ENCODE data around the gene DHRS9.
"Not testable (repeated sequence)": the region's sequence is repeated elsewhere in the genome, so short reads cannot be mapped to it uniquely, and the experiment has no call there.

The DHRS9 gene

DNA sequence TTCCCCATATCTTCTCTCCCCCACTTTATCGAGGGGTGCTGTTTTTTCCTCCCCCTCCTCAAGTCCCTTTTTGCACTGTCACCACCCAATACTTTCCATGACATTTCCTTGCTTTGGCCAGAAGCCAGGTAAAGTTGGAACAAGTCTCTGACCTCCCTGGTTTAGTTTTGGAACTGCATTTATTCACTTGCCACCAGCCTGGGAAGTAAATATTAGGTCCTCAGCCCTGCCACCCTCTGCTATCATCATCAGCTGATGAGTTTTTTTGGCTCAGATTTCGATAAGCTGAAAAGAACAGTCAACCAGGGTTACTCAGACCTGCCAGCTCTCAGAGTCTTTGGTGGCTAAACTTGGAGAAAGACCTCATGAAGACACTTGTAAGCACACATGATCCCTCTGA, 47.0 kb downstream of the DHRS9 start:
- in situ Hi-C loops (cut with HindIII; ENCODE audit: low pct_ligation_motif_present, low pct_unique_long_range_greater_than_20kb, low sequenced_read_pairs) = no loop called here
- DNase-seq = no peak

GRCh38 chr2:169116993-169117392, 47.6 kb downstream of the DHRS9 start:
- in situ Hi-C loops (cut with HindIII; ENCODE audit: low pct_ligation_motif_present, low pct_unique_long_range_greater_than_20kb, low sequenced_read_pairs) = no loop called here
- no peak for DNase-seq

DNA sequence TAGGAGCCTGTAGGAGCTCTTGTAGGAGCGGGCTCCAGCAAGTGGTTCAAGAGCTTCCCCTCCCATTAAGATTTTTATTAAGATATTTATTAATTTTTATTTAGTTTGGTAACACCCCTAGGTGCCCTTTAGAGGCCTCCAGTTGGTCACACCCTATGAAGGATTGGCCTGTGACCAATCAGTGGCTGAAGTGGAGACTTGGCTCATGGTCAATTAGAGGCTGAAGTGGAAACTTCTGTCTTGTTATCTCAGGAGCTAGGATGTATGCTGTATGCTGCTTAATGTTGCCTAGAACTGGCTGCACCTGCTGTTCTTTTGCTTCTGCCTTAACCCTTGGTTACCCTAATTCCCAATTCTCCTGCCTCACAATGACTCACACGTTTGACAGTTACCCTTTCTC, 48.7 kb downstream of the DHRS9 start:
- in situ Hi-C loops (cut with HindIII; ENCODE audit: low pct_ligation_motif_present, low pct_unique_long_range_greater_than_20kb, low sequenced_read_pairs) = no loop called here
- DNase-seq = no peak

GRCh38 chr2:169119123-169119760, 49.9 kb downstream of the DHRS9 start:
- in situ Hi-C loops (cut with HindIII; ENCODE audit: low pct_ligation_motif_present, low pct_unique_long_range_greater_than_20kb, low sequenced_read_pairs) = no loop called here
- DNase-seq = no peak

- DNase-seq = no peak
- in situ Hi-C loops (cut with HindIII; ENCODE audit: low pct_ligation_motif_present, low pct_unique_long_range_greater_than_20kb, low sequenced_read_pairs) = no loop called here
Observed at GRCh38 chr2:169119851-169120250, 50.5 kb downstream of the DHRS9 start.

DNA sequence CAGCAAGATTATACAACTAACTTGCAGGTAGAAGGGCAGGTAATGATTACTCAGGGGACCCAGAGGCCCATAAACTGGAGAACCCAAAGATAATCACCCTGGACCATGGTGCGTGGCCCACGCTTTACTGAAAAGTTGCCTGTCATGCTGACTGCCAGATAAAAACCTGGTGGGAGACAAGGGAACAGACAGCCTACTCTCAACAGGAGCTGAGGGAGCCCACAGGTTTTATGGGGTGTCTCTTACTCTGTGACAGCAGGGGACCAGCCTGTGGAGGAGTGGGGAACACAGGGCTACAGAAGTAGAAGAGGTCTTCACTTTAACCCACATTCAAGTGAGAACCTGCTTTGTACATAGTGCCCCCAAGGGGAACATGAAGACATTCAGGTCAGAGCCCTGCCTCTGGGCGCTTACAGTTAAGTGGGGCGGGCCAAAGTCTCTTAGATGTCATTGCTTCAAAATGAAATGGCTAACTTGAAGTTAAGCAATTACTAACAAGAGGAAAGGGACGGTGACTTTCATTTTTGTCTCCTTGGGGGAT, 60.4 kb downstream of the DHRS9 start:
- no peak for DNase-seq
- in situ Hi-C loops (cut with HindIII; ENCODE audit: low pct_ligation_motif_present, low pct_unique_long_range_greater_than_20kb, low sequenced_read_pairs) = no loop called here

DNA sequence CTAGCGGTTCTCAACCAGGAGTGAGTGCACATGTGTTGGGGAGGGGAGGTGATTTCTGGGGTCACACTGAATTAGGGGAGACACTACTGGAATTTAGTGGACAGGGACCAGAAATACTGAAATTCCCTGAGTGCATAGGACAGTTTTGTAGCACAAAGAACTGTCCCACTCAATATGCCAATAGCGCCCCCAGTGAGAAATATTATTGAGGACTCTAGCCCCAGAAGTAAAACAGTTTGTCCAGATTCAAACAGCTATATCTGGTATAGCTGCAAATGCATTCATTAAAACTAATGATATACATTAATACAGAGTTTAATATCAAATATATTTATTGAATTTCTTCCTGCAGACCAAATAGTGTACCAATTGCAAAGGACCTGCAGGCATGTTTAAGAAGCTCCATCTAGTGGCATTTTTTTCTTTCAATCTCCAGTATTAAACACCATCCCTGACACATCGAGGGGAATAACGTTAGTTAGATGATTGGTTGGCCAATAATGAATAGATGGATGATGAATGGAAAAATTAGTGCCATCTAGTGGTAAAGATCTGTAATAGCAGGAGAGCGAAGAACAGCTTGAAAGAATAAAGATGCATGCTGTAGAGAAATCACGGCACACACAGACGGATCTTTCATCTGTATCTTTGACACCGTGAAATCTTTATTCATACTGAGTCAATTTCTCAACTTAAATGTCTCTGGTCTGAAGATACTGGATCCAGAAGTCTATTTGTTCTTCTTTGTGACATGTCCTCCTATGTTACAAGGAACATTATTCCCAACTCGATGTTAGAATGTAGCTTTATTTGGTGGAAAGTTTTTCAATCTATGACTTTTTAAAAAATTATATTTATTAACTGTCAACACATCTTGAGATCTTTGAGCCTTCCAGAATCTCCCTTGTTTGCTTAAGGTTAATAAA, 62.5 kb downstream of the DHRS9 start:
- in situ Hi-C loops (cut with HindIII; ENCODE audit: low pct_ligation_motif_present, low pct_unique_long_range_greater_than_20kb, low sequenced_read_pairs) = no loop called here
- peak; percentile 65 for DNase-seq

DNA sequence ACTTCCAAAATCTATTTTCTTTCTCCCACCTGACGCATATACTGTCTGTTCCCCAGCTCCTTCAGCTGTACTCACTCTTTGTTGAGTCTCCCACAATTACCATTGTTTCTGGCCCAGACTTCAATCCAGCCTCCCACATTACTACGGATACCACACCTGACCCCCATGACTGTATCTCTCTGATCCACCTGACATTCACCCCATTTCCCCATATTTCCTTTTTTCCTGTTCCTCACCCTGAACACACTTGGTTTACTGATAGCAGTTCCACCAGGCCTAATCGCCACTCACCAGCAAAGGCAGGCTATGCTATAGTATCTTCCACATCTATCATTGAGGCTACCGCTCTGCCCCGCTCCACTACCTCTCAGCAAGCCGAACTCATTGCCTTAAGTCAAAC, 64.9 kb downstream of the DHRS9 start:
- DNase-seq; in situ Hi-C loops (cut with HindIII; ENCODE audit: low pct_ligation_motif_present, low pct_unique_long_range_greater_than_20kb, low sequenced_read_pairs): not testable (repeated sequence)

DNA sequence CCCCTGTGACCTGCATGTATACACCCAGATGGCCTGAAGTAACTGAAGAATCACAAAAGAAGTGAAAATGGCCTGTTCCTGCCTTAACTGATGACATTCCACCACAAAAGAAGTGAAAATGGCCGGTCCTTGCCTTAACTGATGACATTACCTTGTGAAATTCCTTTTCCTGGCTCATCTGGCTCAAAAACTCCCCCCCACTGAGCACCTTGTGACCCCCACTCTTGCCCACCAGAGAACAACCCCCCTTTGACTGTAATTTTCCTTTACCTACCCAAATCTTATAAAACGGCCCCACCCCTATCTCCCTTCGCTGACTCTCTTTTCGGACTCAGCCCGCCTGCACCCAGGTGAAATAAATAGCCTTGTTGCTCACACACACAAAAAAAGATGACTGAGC, 67.1 kb downstream of the DHRS9 start:
- in situ Hi-C loops (cut with HindIII; ENCODE audit: low pct_ligation_motif_present, low pct_unique_long_range_greater_than_20kb, low sequenced_read_pairs); DNase-seq: not testable (repeated sequence)

- in situ Hi-C loops (cut with HindIII; ENCODE audit: low pct_ligation_motif_present, low pct_unique_long_range_greater_than_20kb, low sequenced_read_pairs) = no loop called here
- no peak for DNase-seq
Observed at GRCh38 chr2:169136885-169137534, 67.6 kb downstream of the DHRS9 start.

GRCh38 chr2:169137924-169138323, 68.6 kb downstream of the DHRS9 start:
- in situ Hi-C loops (cut with HindIII; ENCODE audit: low pct_ligation_motif_present, low pct_unique_long_range_greater_than_20kb, low sequenced_read_pairs) = no loop called here
- DNase-seq = no peak

GRCh38 chr2:169139145-169139544, 69.8 kb downstream of the DHRS9 start:
- DNase-seq = no peak
- in situ Hi-C loops (cut with HindIII; ENCODE audit: low pct_ligation_motif_present, low pct_unique_long_range_greater_than_20kb, low sequenced_read_pairs) = no loop called here

DNA sequence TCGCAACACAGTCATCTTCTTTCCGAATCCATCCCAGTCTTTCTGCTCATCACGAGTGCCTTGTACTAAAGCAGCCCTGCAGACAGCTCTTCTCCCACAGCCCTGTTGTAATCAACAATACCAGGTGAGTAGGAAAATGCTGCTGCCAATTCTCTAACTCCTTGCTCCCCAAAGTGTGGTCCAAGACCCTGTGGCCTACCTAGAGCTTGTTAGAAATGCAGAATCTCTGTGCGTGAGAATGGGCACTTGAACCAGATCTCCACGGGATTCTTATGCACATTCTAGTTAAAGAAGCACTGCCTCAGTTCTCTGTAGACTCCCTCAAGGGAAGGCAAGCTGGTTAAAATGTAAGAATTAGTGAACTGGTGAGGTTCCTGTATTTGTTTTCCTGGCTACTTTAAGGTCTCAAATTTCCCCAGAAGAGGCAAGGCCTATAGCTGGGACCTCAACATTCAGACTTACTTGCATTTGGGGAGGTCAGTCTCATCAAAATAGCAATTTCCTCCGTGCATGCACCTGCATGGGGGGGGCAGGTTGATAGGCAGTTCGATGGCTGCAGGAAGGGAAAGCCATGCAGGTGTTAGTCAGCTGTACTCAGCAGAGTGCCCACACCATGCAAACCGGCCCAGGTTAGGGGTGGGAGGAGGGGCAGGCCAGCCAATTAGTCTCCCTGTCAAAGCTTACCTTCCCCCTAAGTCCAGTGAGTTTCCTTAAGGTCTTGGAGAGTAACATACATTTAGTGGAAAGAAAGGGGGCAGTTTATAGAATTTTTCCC, 70.8 kb downstream of the DHRS9 start:
- no peak for DNase-seq
- in situ Hi-C loops (cut with HindIII; ENCODE audit: low pct_ligation_motif_present, low pct_unique_long_range_greater_than_20kb, low sequenced_read_pairs) = no loop called here

DNA sequence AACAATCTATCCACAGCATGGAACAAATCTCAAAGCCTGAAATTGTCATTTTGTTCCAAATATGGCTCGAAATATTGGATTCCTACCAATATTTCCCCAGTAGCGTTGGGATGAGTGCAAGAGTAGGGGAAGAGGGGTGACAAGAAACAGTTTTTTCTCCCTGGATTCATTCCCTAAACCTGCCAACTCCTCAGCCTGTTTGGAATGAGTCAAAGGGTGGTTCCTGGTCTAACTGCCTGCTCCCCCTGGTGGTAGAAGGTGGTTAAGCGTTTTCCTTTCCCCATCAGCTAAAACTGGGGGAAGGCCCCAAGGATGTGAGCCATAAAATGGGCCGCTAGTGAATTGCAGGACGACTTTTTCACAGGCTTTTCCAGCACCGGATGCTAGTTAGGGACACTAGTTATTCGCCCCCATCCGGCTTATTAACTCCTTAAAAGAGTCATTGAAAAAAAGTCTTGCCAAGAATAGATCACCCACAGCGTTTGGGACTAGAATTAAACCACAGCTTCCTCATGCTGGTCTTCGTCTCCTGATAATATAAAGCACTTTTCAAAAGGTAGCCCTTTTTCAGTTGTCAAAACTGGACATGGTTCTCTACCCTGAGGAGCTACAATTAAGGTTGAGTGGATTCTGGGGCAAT, 72.5 kb downstream of the DHRS9 start:
- in situ Hi-C loops (cut with HindIII; ENCODE audit: low pct_ligation_motif_present, low pct_unique_long_range_greater_than_20kb, low sequenced_read_pairs) = no loop called here
- peak; percentile 60 for DNase-seq

- no peak for DNase-seq
- in situ Hi-C loops (cut with HindIII; ENCODE audit: low pct_ligation_motif_present, low pct_unique_long_range_greater_than_20kb, low sequenced_read_pairs) = no loop called here
Observed at GRCh38 chr2:169143998-169144397, 74.6 kb downstream of the DHRS9 start.

Data from ACHN (cell line).